Vagina (tissue), 2 donors: ENCODE measurements around the gene MAD1L1. TPM values are rescaled to one million over a fixed set of nuclear protein-coding genes. Genes with fewer than 3 reads are reported as not detected.

Source experiments
- DNase-seq, 2 donors: peaks; one replicate each; pipeline ENCODE4 v3.0.0-alpha.2; 2017; ENCODE audit errors: extremely low spot score in 2 of 2
- H3K27ac ChIP-seq: fragments of 200-600 bp; sonication (generic); one replicate; pipeline ENCODE4 v1.5.1; 2019
- H3K27me3 ChIP-seq: fragments of 200-600 bp; sonication (generic); one replicate; pipeline ENCODE4 v1.5.1; 2019
- H3K36me3 ChIP-seq, 2 donors: fragments of 200-600 bp; sonication (generic); one replicate each; pipeline ENCODE4 v1.5.1; 2017 to 2019
- H3K4me1 ChIP-seq: fragments of 200-600 bp; sonication (generic); one replicate; pipeline ENCODE4 v1.5.1; 2019
- H3K4me3 ChIP-seq, 2 donors: fragments of 200-600 bp; sonication (generic); 1 replicate in 1 of 2; 2 replicates in 1 of 2; pipeline ENCODE4 v1.5.1; 2016 to 2019
- H3K9me3 ChIP-seq: fragments of 200-600 bp; sonication (generic); one replicate; pipeline ENCODE4 v1.5.1; 2019
- CTCF ChIP-seq, 3 experiments: fragments of 450-650 bp in 2 of 3; fragments of 200-600 bp in 1 of 3; sonication (generic) in 1 of 3; IDR thresholded peaks; one replicate each; pipeline ENCODE4 v1.5.1; 2017 to 2019; ENCODE audit warnings: antibody characterized with exemption in 3 of 3, mild to moderate bottlenecking in 2 of 3, moderate library complexity in 2 of 3
- POLR2A ChIP-seq, 2 donors: fragments of 450-650 bp; IDR thresholded peaks; one replicate each; pipeline ENCODE4 v1.6.1; 2017; ENCODE audit warnings: antibody characterized with exemption in 2 of 2, mild to moderate bottlenecking in 2 of 2, moderate library complexity in 2 of 2
- POLR2AphosphoS5 ChIP-seq, 2 donors: sonication (generic); formaldehyde crosslinking; IDR thresholded peaks; one replicate each; pipeline ENCODE4 v1.9.0; 2017; ENCODE audit warnings: antibody characterized with exemption in 2 of 2, mild to moderate bottlenecking in 2 of 2, low read depth in 1 of 2; ENCODE audit not compliant: insufficient read depth in 1 of 2
- intact Hi-C: fragments of 100-400 bp; cut with DNase I; formaldehyde crosslinking; loops from one replicate; pipeline ENCODE4 v1.15.1; 2023
- total RNA-seq: library from RNA; depleted of rRNA; stranded (reverse); fragments of >200 nt; gene quantifications from one replicate; pipeline ENCODE4 v1.2.3, GENCODE V29; 2016

The MAD1L1 gene
- total RNA-seq, 1 donor from 2014 or later: 62.4 TPM

- Histone ChIP-seq H3K9me3 (no peaks in the 10 kb centered on the region), H3K4me3 (no peak overlapping the region), H3K27me3 (no peaks in the 10 kb centered on the region), H3K4me1 (no peaks in the 10 kb centered on the region), H3K36me3 (peaks cover 0 to 15% of the 10 kb centered on the region in 2 donors), H3K27ac (no peak overlapping the region)
- no peak for DNase-seq
- intact Hi-C loops: no loop called here
- no peak for TF ChIP-seq CTCF (IDR thresholded peaks at IDR 0.05)
- no peak for TF ChIP-seq POLR2A (IDR thresholded peaks at IDR 0.05)
- TF ChIP-seq POLR2AphosphoS5 (IDR thresholded peaks at IDR 0.05; ENCODE audit: insufficient read depth in 1 of 2, low read depth in 1 of 2): no peak
Measured at GRCh38 chr7:2202361-2202761, 30.4 kb downstream of the MAD1L1 start.

- no peaks in the 10 kb centered on the region for H3K9me3 ChIP-seq
- H3K27ac ChIP-seq: no peak overlapping the region
- H3K4me3 ChIP-seq: no peak overlapping the region
- intact Hi-C loops: no loop called here
- no peaks in the 10 kb centered on the region for H3K27me3 ChIP-seq
- no peak for DNase-seq
- TF ChIP-seq POLR2AphosphoS5 (IDR thresholded peaks at IDR 0.05; ENCODE audit: insufficient read depth in 1 of 2, low read depth in 1 of 2) (no peak), CTCF (IDR thresholded peaks at IDR 0.05) (no peak), POLR2A (IDR thresholded peaks at IDR 0.05) (no peak)
- H3K4me1 ChIP-seq: no peaks in the 10 kb centered on the region
- H3K36me3 ChIP-seq: peaks cover 0 to 14% of the 10 kb centered on the region in 2 donors
Measured at GRCh38 chr7:2201686-2202360, 30.9 kb downstream of the MAD1L1 start.

GRCh38 chr7:2201128-2201527 lies 31.6 kb downstream of the MAD1L1 start:
- no peaks in the 10 kb centered on the region for H3K4me1 ChIP-seq
- no peaks in the 10 kb centered on the region for H3K27me3 ChIP-seq
- no peak overlapping the region for H3K4me3 ChIP-seq
- no peak for DNase-seq
- intact Hi-C loops: no loop called here
- no peaks in the 10 kb centered on the region for H3K9me3 ChIP-seq
- H3K36me3 ChIP-seq: peaks cover 0 to 14% of the 10 kb centered on the region in 2 donors
- TF ChIP-seq CTCF (IDR thresholded peaks at IDR 0.05) (no peak), POLR2A (IDR thresholded peaks at IDR 0.05) (no peak), POLR2AphosphoS5 (IDR thresholded peaks at IDR 0.05; ENCODE audit: insufficient read depth in 1 of 2, low read depth in 1 of 2) (no peak)
- no peak overlapping the region for H3K27ac ChIP-seq

- H3K27me3 ChIP-seq: no peaks in the 10 kb centered on the region
- H3K9me3 ChIP-seq: no peaks in the 10 kb centered on the region
- H3K36me3 ChIP-seq: peaks cover 0 to 14% of the 10 kb centered on the region in 2 donors
- TF ChIP-seq CTCF (IDR thresholded peaks at IDR 0.05) (no peak), POLR2A (IDR thresholded peaks at IDR 0.05) (no peak), POLR2AphosphoS5 (IDR thresholded peaks at IDR 0.05; ENCODE audit: insufficient read depth in 1 of 2, low read depth in 1 of 2) (no peak)
- intact Hi-C loops: no loop called here
- DNase-seq: no peak
- H3K4me1 ChIP-seq: no peaks in the 10 kb centered on the region
- H3K4me3 ChIP-seq: no peak overlapping the region
- no peak overlapping the region for H3K27ac ChIP-seq
Measured at GRCh38 chr7:2200584-2200980, 32.2 kb downstream of the MAD1L1 start.

GRCh38 chr7:2199956-2200583 lies 32.7 kb downstream of the MAD1L1 start:
- H3K9me3 ChIP-seq: no peaks in the 10 kb centered on the region
- H3K27me3 ChIP-seq: no peaks in the 10 kb centered on the region
- H3K36me3 ChIP-seq: peaks cover 0 to 14% of the 10 kb centered on the region in 2 donors
- no peak overlapping the region for H3K27ac ChIP-seq
- H3K4me3 ChIP-seq: no peak overlapping the region
- no peaks in the 10 kb centered on the region for H3K4me1 ChIP-seq
- TF ChIP-seq POLR2A (IDR thresholded peaks at IDR 0.05) (no peak), POLR2AphosphoS5 (IDR thresholded peaks at IDR 0.05; ENCODE audit: insufficient read depth in 1 of 2, low read depth in 1 of 2) (no peak), CTCF (IDR thresholded peaks at IDR 0.05) (no peak)
- intact Hi-C loops: no loop called here
- no peak for DNase-seq
